H1 (cell line): ENCODE results near the gene CTIF. TPM values are rescaled to one million over a fixed set of nuclear protein-coding genes. Genes with fewer than 3 reads are reported as not detected.
A peak's percentile ranks its signal among the peaks of the same experiment; 100 is the strongest.

ENCODE experiments used
- CTCF ChIA-PET: fragments of 300-600 bp; sonication (Branson Sonifier 250); formaldehyde crosslinking; loops from one replicate; lab custom pipeline; 2021; ENCODE audit not compliant: partially characterized antibody; lab: Charles Lee
- POLR2A ChIA-PET: fragments of 300-600 bp; sonication (Branson Sonifier 250); formaldehyde crosslinking; loops from one replicate; lab custom pipeline; 2021; ENCODE audit warnings: inconsistent platforms; ENCODE audit not compliant: partially characterized antibody; lab: Charles Lee
- DNase-seq, 2 experiments: peaks; one replicate each; pipeline versions ENCODE4 v3.0.0 to v3.0.0-alpha.2; 2010 to 2022; ENCODE audit warnings: low spot score in 2 of 2, low read depth in 1 of 2, mixed read lengths in 1 of 2
- FAIRE-seq: peaks from 2 replicates; lab custom pipeline; 2011; peaks lifted over from hg19 to GRCh38; lab: Jason Lieb, UNC
- H2AFZ ChIP-seq: 2 replicates; pipeline ENCODE4 v1.8.1; 2012; ENCODE audit warnings: low read length, inconsistent platforms
- H2AK5ac ChIP-seq: 2 replicates; pipeline ENCODE4 v1.6.1; 2013; ENCODE audit warnings: low read depth, low read length
- H2BK120ac ChIP-seq: replicated peaks from 2 replicates; pipeline ENCODE3; 2013; ENCODE audit warnings: low read depth, low read length, inconsistent platforms
- H2BK12ac ChIP-seq: 2 replicates; pipeline ENCODE4 v1.6.1; 2013; ENCODE audit warnings: low read depth, low read length
- H2BK15ac ChIP-seq: 2 replicates; pipeline ENCODE4 v1.6.1; 2013; ENCODE audit warnings: low read length
- H2BK20ac ChIP-seq: 2 replicates; pipeline ENCODE4 v1.6.1; 2013; ENCODE audit warnings: low read length
- H2BK5ac ChIP-seq: 2 replicates; pipeline ENCODE4 v1.6.1; 2013; ENCODE audit warnings: low read depth, low read length
- H3K14ac ChIP-seq: 2 replicates; pipeline ENCODE4 v1.6.1; 2013; ENCODE audit warnings: inconsistent platforms; ENCODE audit not compliant: insufficient read length
- H3K18ac ChIP-seq: 2 replicates; pipeline ENCODE4 v1.6.1; 2013; ENCODE audit warnings: low read length; ENCODE audit errors: extremely low read depth
- H3K23ac ChIP-seq: 2 replicates; pipeline ENCODE4 v1.6.1; 2013; ENCODE audit warnings: inconsistent platforms; ENCODE audit not compliant: insufficient read length
- H3K23me2 ChIP-seq: 2 replicates; pipeline ENCODE4 v1.6.1; 2013; ENCODE audit warnings: low read depth, low read length
- H3K27ac ChIP-seq: 2 replicates; pipeline ENCODE4 v1.6.1; 2011; ENCODE audit warnings: low read depth, low read length, inconsistent platforms
- H3K27me3 ChIP-seq, 4 experiments: replicated peaks in 1 of 4; 1 replicate in 1 of 4; 2 replicates in 3 of 4; pipeline versions ENCODE4 v1.6.1 to v1.8.1; 2011 to 2013; ENCODE audit warnings: low read length in 3 of 4, mild to moderate bottlenecking in 3 of 4, inconsistent platforms in 2 of 4, mixed read lengths in 2 of 4, moderate library complexity in 1 of 4; ENCODE audit not compliant: control insufficient read depth in 3 of 4, insufficient read depth in 3 of 4; ENCODE audit errors: extremely low read depth in 1 of 4
- H3K36me3 ChIP-seq, 4 experiments: 2 replicates each; pipeline versions ENCODE4 v1.6.1 to v1.8.1; 2011 to 2013; ENCODE audit warnings: mild to moderate bottlenecking in 4 of 4, low read length in 3 of 4, moderate library complexity in 2 of 4, control low read depth in 1 of 4, inconsistent platforms in 1 of 4; ENCODE audit not compliant: insufficient read depth in 4 of 4, control insufficient read depth in 2 of 4
- H3K4ac ChIP-seq: replicated peaks from 2 replicates; pipeline ENCODE3; 2013; ENCODE audit warnings: low read length, low read depth, mixed read lengths, inconsistent platforms; ENCODE audit not compliant: insufficient read length
- H3K4me1 ChIP-seq, 4 experiments: replicated peaks in 1 of 4; 1 replicate in 1 of 4; 2 replicates in 3 of 4; pipeline versions ENCODE4 v1.6.1 to v1.8.1; 2011 to 2013; ENCODE audit warnings: low read length in 3 of 4, inconsistent platforms in 2 of 4, mixed read lengths in 1 of 4; ENCODE audit not compliant: insufficient read depth in 4 of 4, control insufficient read depth in 3 of 4
- H3K4me2 ChIP-seq, 2 experiments: 2 replicates each; pipeline versions ENCODE4 v1.6.1 to v1.8.1; 2011 to 2013; ENCODE audit warnings: low read depth in 2 of 2, low read length in 2 of 2, control low read depth in 1 of 2, inconsistent platforms in 1 of 2, mild to moderate bottlenecking in 1 of 2; ENCODE audit not compliant: insufficient read depth in 1 of 2
- H3K4me3 ChIP-seq, 4 experiments: fragments of 200-600, 300-600 bp in 1 of 4; sonication (generic), shearing (Covaris generic), sonication (Bioruptor Twin) in 1 of 4; 2 replicates each; pipeline versions ENCODE4 v1.5.1 to v1.8.1; 2011 to 2016; ENCODE audit warnings: low read length in 4 of 4, low read depth in 3 of 4, control low read depth in 2 of 4, inconsistent platforms in 2 of 4, mild to moderate bottlenecking in 2 of 4, mixed read lengths in 1 of 4, moderate library complexity in 1 of 4; ENCODE audit not compliant: insufficient read depth in 2 of 4; ENCODE audit errors: extremely low read depth in 1 of 4
- H3K56ac ChIP-seq: replicated peaks from 2 replicates; pipeline ENCODE3; 2013; ENCODE audit warnings: low read depth, mild to moderate bottlenecking, mixed read lengths, low read length, inconsistent platforms; ENCODE audit not compliant: insufficient read length
- H3K79me1 ChIP-seq: 2 replicates; pipeline ENCODE4 v1.6.1; 2013; ENCODE audit warnings: low read depth, low read length, control low read depth
- H3K79me2 ChIP-seq, 2 experiments: 2 replicates each; pipeline versions ENCODE4 v1.6.1 to v1.8.1; 2012 to 2013; ENCODE audit warnings: low read length in 2 of 2, mild to moderate bottlenecking in 2 of 2, inconsistent platforms in 1 of 2; ENCODE audit not compliant: insufficient read depth in 2 of 2, control insufficient read depth in 1 of 2
- H3K9ac ChIP-seq, 4 experiments: replicated peaks in 1 of 4; 1 replicate in 1 of 4; 2 replicates in 3 of 4; pipeline versions ENCODE4 v1.6.1 to v1.8.1; 2011 to 2013; ENCODE audit warnings: low read depth in 3 of 4, low read length in 3 of 4, control low read depth in 2 of 4, mild to moderate bottlenecking in 2 of 4, moderate library complexity in 2 of 4, inconsistent platforms in 1 of 4; ENCODE audit errors: extremely low read depth in 1 of 4
- H3K9me3 ChIP-seq, 2 experiments: 2 replicates each; pipeline versions ENCODE4 v1.6.1 to v1.8.1; 2012 to 2013; ENCODE audit warnings: mild to moderate bottlenecking in 2 of 2, moderate library complexity in 2 of 2, control low read depth in 1 of 2, inconsistent platforms in 1 of 2, low read depth in 1 of 2, low read length in 1 of 2, mixed read lengths in 1 of 2; ENCODE audit not compliant: insufficient read depth in 2 of 2
- H4K20me1 ChIP-seq, 2 experiments: replicated peaks in 1 of 2; 2 replicates each; pipeline versions ENCODE3 to v1.8.1; 2011 to 2013; ENCODE audit warnings: inconsistent platforms in 2 of 2, low read length in 2 of 2, mild to moderate bottlenecking in 1 of 2; ENCODE audit not compliant: insufficient read depth in 2 of 2, control insufficient read depth in 1 of 2
- H4K5ac ChIP-seq: 2 replicates; pipeline ENCODE4 v1.6.1; 2013; ENCODE audit warnings: low read length, low read depth, mixed read lengths, inconsistent platforms; ENCODE audit not compliant: insufficient read length
- H4K8ac ChIP-seq: 2 replicates; pipeline ENCODE4 v1.8.0; 2013; ENCODE audit warnings: mild to moderate bottlenecking, moderate library complexity, low read length, inconsistent platforms; ENCODE audit not compliant: insufficient read depth; ENCODE audit errors: extremely low read depth
- H4K91ac ChIP-seq: replicated peaks from 2 replicates; pipeline ENCODE3; 2013; ENCODE audit warnings: low read length, mixed read lengths, inconsistent platforms; ENCODE audit not compliant: insufficient read length
- EP300 ChIP-seq, 2 experiments: IDR thresholded peaks; 1 replicate in 1 of 2; 2 replicates in 1 of 2; pipeline ENCODE4 v1.6.1; 2011 to 2012; ENCODE audit warnings: low read depth in 2 of 2, low read length in 2 of 2, mild to moderate bottlenecking in 2 of 2, borderline replicate concordance in 1 of 2, inconsistent platforms in 1 of 2, moderate library complexity in 1 of 2
- WGBS, 2 experiments: shearing (Covaris generic) in 1 of 2; methylation state at CpG; one replicate each; pipeline versions ENCODE4 v1.1.6 to v1.1.7; 2013 to 2015; ENCODE audit warnings: low lambda C conversion rate in 2 of 2, mixed read lengths in 2 of 2, inconsistent platforms in 1 of 2, low coverage in 1 of 2, missing lambda C conversion rate in 1 of 2; ENCODE audit not compliant: insufficient replicate concordance in 2 of 2, insufficient coverage in 1 of 2, insufficient read length in 1 of 2; ENCODE audit errors: extremely low coverage in 1 of 2, missing lambda C conversion rate in 1 of 2; 5-methylcytosine and 5-hydroxymethylcytosine counted together
- polyA plus RNA-seq, 7 experiments: library from polyadenylated mRNA; depleted of rRNA in 3 of 7; stranded (reverse) in 5 of 7; unstranded in 2 of 7; fragments of >200 nt in 5 of 7; fragments of 200-250 nt in 2 of 7; gene quantifications; 1 replicate in 5 of 7; 2 replicates in 1 of 7; 4 replicates in 1 of 7; pipeline versions ENCODE4 v1.2.1 to v1.2.3, GENCODE V29; 2011 to 2013; ENCODE audit warnings: missing spikeins in 2 of 7, mixed read lengths in 2 of 7
- total RNA-seq: library from RNA; stranded (reverse); fragmentation: NEBNext Ultra II Directional; extraction: Animal tissue kit (Norgen Biotek cat#: 25700); gene quantifications from 2 replicates; pipeline ENCODE4 v1.2.1, GENCODE V29; 2021

CTIF gene
- total and polyA plus RNA-seq, 2 of the 8 experiments (the other 6 are each of a cell fraction or from before 2014, with no cell fraction given): 9.0 to 17.8 TPM

DNA sequence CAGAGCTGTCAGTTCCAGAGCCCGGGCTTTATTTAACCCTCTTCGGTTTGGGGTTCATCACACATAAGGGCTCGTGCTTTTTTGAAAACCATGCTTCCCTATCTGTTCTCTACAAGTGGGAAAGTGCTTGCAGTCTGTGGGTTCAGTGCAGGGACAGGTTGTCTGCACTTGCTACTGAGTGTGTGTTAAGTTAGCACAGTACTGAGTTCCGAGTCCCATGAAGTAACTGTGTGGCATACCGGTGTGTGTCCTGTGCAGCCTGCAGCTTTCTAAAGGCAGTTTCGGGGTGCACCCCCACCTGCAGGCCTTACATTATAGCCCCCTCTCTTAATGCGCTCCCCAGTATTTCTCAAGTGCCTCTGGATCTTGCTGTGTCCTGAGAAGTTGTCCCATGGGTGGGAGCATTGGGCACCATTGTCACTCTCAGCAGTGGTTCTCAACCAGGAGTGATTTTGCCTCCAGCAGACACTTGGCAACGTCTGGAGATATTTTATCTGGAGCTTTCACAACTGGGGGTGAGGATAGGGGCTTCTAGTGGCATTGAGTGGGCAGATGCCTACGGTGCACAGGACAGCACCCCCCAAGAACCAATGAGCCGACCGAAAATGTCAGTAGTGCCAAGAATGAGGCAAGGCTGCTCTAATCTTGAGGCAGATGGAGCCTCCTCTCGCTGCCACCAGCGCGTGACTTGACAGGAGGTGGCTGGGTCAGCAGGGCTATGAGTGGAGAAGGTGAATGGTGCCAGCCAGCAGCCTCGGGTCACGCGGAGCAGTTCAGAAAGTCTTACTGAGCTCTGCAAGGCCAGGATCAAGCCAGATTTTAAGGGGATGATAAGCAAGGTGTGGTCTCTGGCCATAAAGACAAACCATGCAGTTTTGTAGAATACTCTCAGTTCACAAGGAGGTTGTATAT, 259.8 kb downstream of the CTIF start:
- no peak overlapping the region for H2BK20ac ChIP-seq
- no peak overlapping the region for H3K4ac ChIP-seq
- H2BK5ac ChIP-seq: no peak overlapping the region
- no peak overlapping the region for H2BK120ac ChIP-seq
- H3K27me3 ChIP-seq: no peaks in the 10 kb centered on the region; a peak in 1 of 7 replicates
- no peaks in the 10 kb centered on the region for H3K79me2 ChIP-seq
- no peaks in the 10 kb centered on the region for H3K79me1 ChIP-seq
- DNase-seq (peak in 1 of 2 experiments; percentile 27), FAIRE-seq (no peak)
- no peak overlapping the region for H3K4me3 ChIP-seq
- no peak overlapping the region for H2BK15ac ChIP-seq
- no peaks in the 10 kb centered on the region for H3K9me3 ChIP-seq
- H4K5ac ChIP-seq: no peak overlapping the region
- H2AFZ ChIP-seq: no peak overlapping the region
- WGBS, 2 experiments: 92% methylated on average over 17 of the region's 17 CpGs; no CpG with 5 or more reads in 1 of the 2 experiments
- no peak overlapping the region for H3K9ac ChIP-seq
- TF ChIP-seq EP300 (IDR thresholded peaks at IDR 0.05; ENCODE audit: borderline replicate concordance in 1 of 2, low read depth in 2 of 2, low read length in 2 of 2): no peak
- H3K18ac ChIP-seq: no peak overlapping the region
- H4K8ac ChIP-seq: no peak overlapping the region
- H3K23me2 ChIP-seq: no peaks in the 10 kb centered on the region
- H3K27ac ChIP-seq: no peak overlapping the region
- ChIA-PET CTCF (interaction anchor here (1.5 to 4.2 kb wide), 3 partner anchors 12 to 30 kb away, joined by 3 to 17 read pairs (median 7); no protein-coding TSS in a partner anchor), POLR2A (no interaction called here)
- H3K14ac ChIP-seq: no peak overlapping the region
- no peaks in the 10 kb centered on the region for H3K4me1 ChIP-seq
- no peak overlapping the region for H3K4me2 ChIP-seq
- no peak overlapping the region for H3K56ac ChIP-seq
- no peak overlapping the region for H4K91ac ChIP-seq
- no peak overlapping the region for H2AK5ac ChIP-seq
- H3K36me3 ChIP-seq: no peaks in the 10 kb centered on the region
- no peak overlapping the region for H2BK12ac ChIP-seq
- H3K23ac ChIP-seq: no peak overlapping the region
- peaks cover 0 to 4% of the 10 kb centered on the region in 2 experiments for H4K20me1 ChIP-seq
